Middle frontal gyrus (tissue), 1 donor: ENCODE data around the gene CACNB4.

Experiments
- DNase-seq: peaks from one replicate; pipeline ENCODE4 v3.0.0-alpha.2; 2015; ENCODE audit warnings: low spot score; ENCODE audit errors: extremely low spot score

The CACNB4 gene

DNA sequence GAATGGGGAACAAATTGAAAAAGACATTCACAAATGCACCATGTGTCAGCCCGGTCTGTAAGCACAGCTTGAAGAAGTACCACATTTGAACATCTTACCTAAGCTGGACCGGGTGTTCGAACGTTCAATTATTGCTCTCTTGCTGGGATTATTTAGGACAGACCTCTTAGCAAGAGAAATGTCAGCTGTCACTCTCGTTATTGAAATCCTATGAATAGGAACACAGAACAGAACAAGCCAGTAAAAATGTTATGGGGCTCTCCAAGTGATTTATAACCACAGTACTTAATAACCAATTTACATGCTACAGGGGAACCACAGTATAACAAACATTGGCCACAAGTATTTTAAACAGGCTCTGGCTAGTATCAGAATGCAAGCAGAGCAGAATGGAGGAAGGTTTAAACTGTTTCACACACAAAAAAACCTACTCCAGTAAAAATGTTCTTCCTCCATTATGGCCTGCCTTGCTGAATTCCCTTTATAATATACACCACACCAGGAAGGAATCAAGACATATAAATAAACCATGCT, 238.2 kb downstream of the CACNB4 start:
- DNase-seq, result no peak

DNA sequence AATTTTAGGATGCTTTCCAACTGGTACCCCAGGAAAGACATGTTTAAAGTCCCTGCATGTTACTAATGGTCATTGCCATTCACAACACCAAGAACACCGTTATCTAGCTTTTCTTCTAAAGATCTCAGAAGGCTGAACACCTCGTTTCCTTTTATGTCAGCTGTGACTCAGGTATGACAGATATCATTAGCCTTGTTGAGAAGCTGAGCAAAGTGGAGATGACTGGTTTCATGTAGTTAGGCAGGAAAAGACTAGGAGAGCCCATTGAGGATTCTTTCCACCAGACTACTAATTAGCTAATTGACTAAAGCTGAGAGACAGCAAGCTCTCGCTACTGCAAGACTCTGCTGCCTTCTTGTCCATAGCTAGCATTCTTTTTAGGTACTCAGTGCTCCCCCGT, 238.6 kb downstream of the CACNB4 start:
- DNase-seq, result no peak

DNA sequence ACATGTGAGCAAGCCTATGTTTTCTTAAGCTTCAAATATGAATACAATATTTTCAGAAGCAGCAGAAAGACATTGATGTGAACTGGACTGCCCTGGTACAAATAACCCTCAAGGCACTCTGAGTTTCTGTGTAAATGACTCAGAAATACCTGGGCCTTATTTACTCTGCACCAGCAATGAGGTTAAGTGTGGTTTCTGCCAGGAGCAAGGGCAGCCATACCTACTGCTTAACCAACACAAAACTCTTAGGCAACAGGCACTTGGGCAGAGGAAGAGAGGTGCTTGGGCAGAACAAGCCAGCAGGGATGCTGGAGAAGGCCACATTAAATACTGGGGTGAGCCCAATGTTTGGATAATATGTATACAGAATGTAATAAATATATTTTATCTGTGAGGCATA, 241.2 kb downstream of the CACNB4 start:
- DNase-seq, result no peak

DNA sequence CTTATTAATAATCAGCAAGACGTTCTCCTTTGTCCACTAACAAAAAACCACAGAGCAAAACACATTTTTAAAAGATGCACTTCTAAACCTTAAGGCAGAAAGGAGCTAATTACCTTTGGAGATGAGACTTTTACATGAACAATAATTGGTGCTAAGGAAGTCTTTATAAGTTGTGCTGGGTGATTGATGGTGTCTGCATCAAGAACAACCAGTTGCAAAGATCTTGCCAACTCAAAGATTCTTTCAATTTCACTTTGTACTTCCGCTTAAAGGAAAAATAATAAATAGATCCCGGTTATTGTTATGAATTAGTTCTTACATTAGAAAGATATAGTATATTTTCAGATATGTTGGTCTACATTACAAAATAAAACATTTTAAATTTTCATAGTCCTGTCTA, 243.7 kb downstream of the CACNB4 start:
- DNase-seq, result no peak

DNA sequence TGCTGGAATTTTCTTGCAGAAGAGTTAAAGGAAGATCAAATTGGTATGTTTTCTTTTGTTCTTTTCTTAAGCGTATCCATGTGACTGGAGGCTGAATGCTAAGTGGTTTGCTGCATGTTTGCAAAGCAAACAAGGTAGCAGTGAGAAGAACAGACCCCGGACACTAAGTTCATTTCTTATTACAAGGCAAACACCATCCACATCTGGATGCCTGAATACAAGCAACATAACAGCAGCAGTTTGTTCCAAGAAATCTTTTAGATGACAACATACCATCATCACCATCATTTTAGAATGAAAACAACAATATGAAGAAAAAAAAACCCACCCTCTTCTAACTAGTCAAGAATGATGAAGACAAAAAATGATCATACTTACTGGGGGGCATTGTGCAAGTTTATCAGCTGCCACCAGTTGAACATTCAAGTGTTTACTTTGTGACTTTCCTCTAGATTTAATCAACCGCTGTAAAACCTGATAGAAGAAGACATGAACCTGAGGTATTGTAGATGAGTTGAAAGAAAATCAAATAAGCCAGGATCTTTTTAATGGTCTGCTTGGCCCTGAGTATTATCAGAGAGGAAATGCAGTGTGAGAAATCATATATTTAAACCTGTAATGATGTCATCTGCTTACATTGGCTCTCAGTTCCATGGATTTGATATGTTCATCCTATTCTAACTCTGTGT, 245.6 kb downstream of the CACNB4 start:
- DNase-seq, result no peak

GRCh38 chr2:151852260-151853069, 246.4 kb downstream of the CACNB4 start:
- DNase-seq, result no peak

DNA sequence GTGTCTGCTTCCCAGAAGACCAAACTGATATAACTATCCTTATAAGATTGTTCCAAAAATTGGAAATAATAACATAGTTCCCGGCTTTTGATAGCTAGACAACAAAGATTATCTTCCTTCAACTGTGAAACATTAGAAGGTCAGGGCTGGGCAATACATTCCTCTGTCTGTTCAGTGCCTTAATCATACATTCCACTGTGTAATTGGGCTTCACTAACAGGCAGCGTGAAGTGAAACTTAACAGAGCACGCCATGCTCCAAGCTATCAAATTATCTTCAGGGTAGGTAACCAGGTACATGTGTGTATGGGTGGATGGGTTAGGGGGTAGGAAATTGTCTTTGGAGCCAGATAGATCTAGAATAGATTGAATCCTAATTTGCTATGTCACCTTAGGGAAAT, 247.1 kb downstream of the CACNB4 start:
- no peak for DNase-seq

DNA sequence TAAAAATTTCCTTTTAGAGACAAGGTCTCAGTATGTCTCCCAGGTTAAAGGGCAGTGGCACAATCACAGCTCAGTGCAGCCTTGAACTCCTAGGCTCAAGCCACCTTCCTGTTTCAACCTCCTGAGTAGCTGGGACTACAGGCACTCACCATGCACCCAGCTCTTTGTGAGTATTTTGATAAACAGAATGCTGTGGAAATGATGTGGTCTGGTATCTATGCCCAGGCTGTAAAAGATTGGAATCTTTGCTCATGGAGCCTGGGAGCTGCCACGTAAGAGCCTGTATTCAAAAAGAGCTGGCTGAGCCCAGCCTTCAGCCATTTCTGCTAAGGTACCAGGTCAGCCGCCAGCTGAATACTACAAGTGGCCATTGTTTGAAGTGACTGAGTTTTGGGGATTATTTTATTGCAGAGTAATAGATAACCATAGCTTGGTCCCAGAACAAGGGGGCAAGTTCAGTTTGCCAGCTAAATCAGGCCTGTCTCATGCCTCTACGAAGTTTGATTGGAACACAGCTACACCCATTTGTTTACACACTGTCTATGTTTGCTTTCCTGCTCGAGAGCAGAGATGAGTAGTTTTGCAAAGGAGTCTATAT, 249.3 kb downstream of the CACNB4 start:
- no peak for DNase-seq

GRCh38 chr2:151845884-151846283, 253.0 kb downstream of the CACNB4 start:
- DNase-seq, result no peak

DNA sequence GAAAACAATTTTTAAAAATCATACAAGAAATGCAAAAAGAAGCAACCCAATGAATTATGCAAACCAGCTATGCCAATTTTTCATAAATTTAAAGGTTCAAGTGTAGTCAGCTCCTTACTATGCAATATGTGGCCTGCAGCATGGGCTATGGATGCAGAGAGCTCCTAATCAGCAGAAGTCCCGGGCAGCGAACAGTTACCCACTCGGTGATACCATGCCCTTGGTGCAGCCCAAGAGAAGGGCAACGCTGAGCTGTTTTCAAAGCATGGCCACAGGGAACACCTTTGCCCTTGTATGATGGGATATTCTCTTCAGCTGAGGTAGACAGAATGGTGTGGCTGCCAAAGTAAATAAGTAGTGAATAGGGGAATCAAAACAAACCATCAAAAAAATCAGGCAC, 253.4 kb downstream of the CACNB4 start:
- DNase-seq, result no peak

- DNase-seq, result peak; percentile 7
Measured at GRCh38 chr2:151844211-151844896, 254.5 kb downstream of the CACNB4 start.

DNA sequence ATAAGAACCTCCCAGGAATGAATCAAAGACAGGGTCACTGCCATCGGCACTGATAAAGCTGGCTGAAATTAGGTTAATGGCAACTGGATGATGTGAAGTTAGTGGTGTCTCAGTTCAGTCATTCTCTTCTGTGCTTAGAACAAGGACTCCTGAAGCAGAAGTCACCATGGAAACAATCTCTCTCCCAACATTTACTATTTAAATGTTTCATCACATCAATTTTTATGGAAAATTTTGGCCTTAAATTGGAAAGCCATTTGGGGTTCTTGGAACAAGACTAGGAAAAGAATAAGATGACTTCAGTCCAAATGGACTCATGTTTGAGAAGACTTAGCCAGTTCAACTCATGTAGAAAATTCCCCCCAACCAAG, 255.2 kb downstream of the CACNB4 start:
- no peak for DNase-seq

DNA sequence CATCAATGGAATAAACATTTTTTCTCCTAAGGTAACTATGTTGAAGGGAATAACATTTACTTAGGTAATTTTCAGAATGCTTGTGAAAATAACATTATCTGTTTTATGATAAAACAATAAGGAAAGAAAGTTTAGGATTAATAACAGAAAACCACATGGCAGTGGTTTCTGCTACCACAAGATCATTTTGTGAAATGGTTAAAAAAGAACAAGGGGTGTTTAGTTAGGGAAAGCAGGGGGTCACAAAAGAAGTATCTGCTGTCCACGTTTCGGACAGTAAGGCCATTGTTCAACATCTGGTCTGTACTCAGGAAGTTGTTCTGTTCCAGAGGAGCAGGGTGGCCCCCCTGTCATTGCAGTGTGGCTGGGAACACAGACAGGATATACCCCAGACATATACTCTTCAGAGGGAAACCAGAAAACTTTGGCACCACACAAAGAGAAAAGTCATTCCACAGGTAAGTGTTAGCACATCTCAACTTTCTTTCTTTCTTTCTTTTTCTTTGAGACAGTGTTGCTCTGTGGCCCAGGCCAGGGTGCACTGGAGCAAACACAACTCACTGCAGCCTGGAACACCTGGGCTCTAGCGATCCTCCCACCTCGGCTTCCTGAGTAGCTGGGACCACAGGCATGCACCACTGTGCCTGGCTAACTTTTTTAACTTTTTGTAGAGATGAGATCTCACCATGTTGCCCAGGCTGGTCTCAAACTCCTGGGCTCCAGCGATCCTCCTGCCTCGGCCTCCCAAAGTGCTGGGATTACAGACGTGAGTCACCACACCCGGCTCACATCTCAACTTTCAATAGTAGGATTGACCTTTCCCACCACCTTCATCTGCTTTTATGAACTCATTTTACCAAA, 255.8 kb downstream of the CACNB4 start:
- no peak for DNase-seq

GRCh38 chr2:151841047-151841424, 257.8 kb downstream of the CACNB4 start:
- DNase-seq, result no peak

DNA sequence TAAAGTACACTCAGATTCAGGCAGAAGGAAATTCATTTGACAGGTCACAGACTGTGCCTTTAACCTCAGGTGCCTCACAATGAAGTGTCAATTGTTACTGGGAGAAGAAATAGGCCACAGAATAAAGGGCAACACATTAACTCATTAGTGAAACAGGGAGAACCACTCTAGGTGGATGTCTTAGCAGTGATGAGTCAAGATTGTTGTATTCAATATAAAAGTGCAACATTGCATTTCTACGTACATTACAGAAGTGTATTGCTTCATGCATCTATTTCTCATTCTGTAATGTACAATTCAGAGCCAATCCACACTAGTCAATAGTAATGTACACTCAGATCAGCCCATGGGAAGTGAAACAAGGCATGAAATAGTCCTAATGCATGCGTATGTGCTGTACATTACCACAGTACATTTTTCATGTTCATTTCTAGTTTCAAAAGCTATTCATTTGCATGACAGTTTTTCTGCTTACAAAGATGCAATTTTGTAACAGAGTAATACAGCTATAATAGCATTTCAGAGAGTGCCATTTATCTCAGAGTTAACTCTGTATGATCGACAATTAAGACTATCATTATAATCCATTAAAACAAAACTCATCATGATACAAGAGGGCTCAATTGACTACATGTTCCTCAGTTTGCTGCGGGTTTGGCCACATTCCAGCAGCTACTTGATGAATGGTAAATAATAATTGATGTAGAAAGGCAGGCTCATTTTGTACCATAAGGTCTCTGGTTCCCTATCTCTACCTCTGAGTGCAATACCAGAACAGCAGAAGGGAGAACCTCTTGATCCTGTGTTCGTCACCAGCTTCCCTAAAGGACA, 258.4 kb downstream of the CACNB4 start:
- no peak for DNase-seq

DNA sequence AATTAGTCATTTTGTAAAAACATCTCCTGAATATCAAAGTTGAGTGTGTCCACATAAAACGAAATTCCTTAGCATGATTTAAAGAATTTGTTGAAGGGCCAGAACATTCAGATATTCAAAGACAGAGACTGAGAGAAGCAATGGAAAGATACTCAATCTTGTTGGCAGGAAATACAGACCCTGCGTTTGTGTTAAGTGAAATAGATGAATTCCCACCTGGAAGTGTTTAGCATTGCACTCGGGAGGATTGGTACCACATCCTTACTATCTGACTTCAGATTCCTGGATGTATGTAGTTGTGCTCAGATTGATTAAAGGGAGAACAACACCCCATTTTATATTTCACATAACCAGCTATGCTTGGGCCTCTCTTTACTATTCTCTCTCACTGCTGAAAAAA, 260.9 kb downstream of the CACNB4 start:
- DNase-seq, result no peak

GRCh38 chr2:151833984-151834383, 264.9 kb downstream of the CACNB4 start:
- DNase-seq, result no peak

DNA sequence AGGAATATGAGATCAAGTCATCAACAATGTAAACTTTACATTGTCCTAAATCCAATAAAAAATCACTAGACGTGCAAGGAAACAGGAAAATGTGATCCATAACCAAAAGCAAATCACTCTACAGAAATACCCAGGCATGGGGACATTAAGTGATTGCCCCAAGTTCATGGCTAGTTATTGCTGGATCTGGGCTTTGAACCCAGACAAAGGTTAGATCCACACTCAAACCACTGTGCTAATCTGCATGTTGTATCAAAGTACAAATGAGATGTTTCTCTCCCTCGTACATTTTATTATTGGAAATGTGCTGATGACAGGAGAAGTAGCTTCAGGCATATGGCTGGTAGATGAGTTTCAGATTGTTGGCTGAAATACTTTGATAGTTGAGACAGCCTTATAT, 267.9 kb downstream of the CACNB4 start:
- DNase-seq, result no peak

GRCh38 chr2:151828890-151829324, 269.9 kb downstream of the CACNB4 start:
- no peak for DNase-seq
